T-cell (primary cell): ENCODE results near the gene PAAF1. TPM values are rescaled to one million over a fixed set of nuclear protein-coding genes. Genes with fewer than 3 reads are reported as not detected.

Experiments used
- ATAC-seq, 4 experiments: fragments of 200-7000 bp in 3 of 4; fragments of 150-1000 bp in 1 of 4; cut with Tn5 transposase; replicated peaks in 1 of 4; 1 replicate in 3 of 4; 2 replicates in 1 of 4; pipeline ENCODE4 v1.10.0; 2021; ENCODE audit warnings: moderate library complexity in 3 of 4, mild to moderate bottlenecking in 2 of 4, moderate number of reproducible peaks in 1 of 4
- CTCF ChIA-PET, 2 donors: fragments of 300-600 bp; sonication (Branson Sonifier 250); formaldehyde crosslinking; loops; one replicate each; lab custom pipeline; 2022; ENCODE audit warnings: antibody characterized with exemption in 2 of 2; lab: Charles Lee
- POLR2A ChIA-PET, 2 donors: fragments of 300-600 bp; sonication (Branson Sonifier 250); formaldehyde crosslinking; loops; one replicate each; lab custom pipeline; 2022; ENCODE audit warnings: antibody characterized with exemption in 2 of 2; lab: Charles Lee
- DNase-seq, 35 experiments: peaks; one replicate each; pipeline versions ENCODE4 v3.0.0 to v3.0.0-alpha.2; 2013 to 2023
- H3K27ac ChIP-seq: one replicate; pipeline ENCODE4 v1.5.1; 2013; ENCODE audit warnings: low read length
- H3K27me3 ChIP-seq, 2 experiments: replicated peaks in 1 of 2; 1 replicate in 1 of 2; 2 replicates in 1 of 2; pipeline versions ENCODE4 v1.6.1 to v1.7.0; 2013; ENCODE audit warnings: low read length in 1 of 2, mixed read lengths in 1 of 2; ENCODE audit not compliant: control insufficient read depth in 2 of 2, insufficient read depth in 2 of 2; ENCODE audit errors: extremely low read depth in 1 of 2
- H3K36me3 ChIP-seq, 2 donors: 1 replicate in 1 of 2; 2 replicates in 1 of 2; pipeline versions ENCODE4 v1.6.1 to v1.7.0; 2013; ENCODE audit warnings: low read length in 1 of 2; ENCODE audit not compliant: control insufficient read depth in 2 of 2, insufficient read depth in 1 of 2; ENCODE audit errors: extremely low read depth in 1 of 2
- H3K4me1 ChIP-seq, 2 experiments: 1 replicate in 1 of 2; 2 replicates in 1 of 2; pipeline versions ENCODE4 v1.6.1 to v1.7.0; 2013; ENCODE audit warnings: low read length in 2 of 2, mixed read lengths in 1 of 2; ENCODE audit not compliant: insufficient read depth in 2 of 2, control insufficient read depth in 1 of 2; ENCODE audit errors: extremely low read depth in 1 of 2
- H3K4me3 ChIP-seq, 2 donors: 1 replicate in 1 of 2; 2 replicates in 1 of 2; pipeline versions ENCODE4 v1.5.1 to v1.7.0; 2013; ENCODE audit warnings: mild to moderate bottlenecking in 2 of 2, low read length in 1 of 2, moderate library complexity in 1 of 2; ENCODE audit not compliant: control insufficient read depth in 1 of 2; ENCODE audit errors: extremely low read depth in 1 of 2
- H3K9me3 ChIP-seq: 2 replicates; pipeline ENCODE4 v1.7.0; 2013
- H3K27ac Mint-ChIP-seq, 2 donors: one replicate each; pipeline ENCODE4 v1.8.0; 2020 to 2021; ENCODE audit warnings: mild to moderate bottlenecking in 2 of 2, mixed read lengths in 2 of 2
- H3K27me3 Mint-ChIP-seq, 2 donors: one replicate each; pipeline ENCODE4 v1.8.0; 2021 to 2022; ENCODE audit warnings: mixed read lengths in 2 of 2
- H3K36me3 Mint-ChIP-seq: one replicate; pipeline ENCODE4 v1.8.0; 2021; ENCODE audit warnings: mixed read lengths
- H3K4me1 Mint-ChIP-seq, 3 donors: one replicate each; pipeline ENCODE4 v1.8.0; 2020 to 2022; ENCODE audit warnings: mixed read lengths in 3 of 3, mild to moderate bottlenecking in 1 of 3
- H3K4me3 Mint-ChIP-seq, 3 donors: one replicate each; pipeline ENCODE4 v1.8.0; 2020 to 2022; ENCODE audit warnings: mild to moderate bottlenecking in 3 of 3, mixed read lengths in 3 of 3, moderate library complexity in 3 of 3
- H3K9me3 Mint-ChIP-seq, 3 donors: one replicate each; pipeline ENCODE4 v1.8.0; 2020 to 2022; ENCODE audit warnings: mixed read lengths in 3 of 3
- WGBS: methylation state at CpG from one replicate; pipeline ENCODE4 v1.1.5; 2013; ENCODE audit warnings: missing lambda C conversion rate; ENCODE audit not compliant: insufficient coverage; 5-methylcytosine and 5-hydroxymethylcytosine counted together
- total RNA-seq, 35 experiments: library from RNA in 6 of 35; stranded (reverse) in 6 of 35; fragments of 120-200 nt in 1 of 35; gene quantifications; one replicate each; pipeline versions ENCODE4 v1.2.1 to v1.2.4 and lab custom pipeline; 2013 to 2026

The PAAF1 gene
- total RNA-seq, 5 donors from 2014 or later (not counting 1 experiment from before 2014, with no cell fraction given) = 11.4 to 16.8 (median 14.9) TPM

DNA sequence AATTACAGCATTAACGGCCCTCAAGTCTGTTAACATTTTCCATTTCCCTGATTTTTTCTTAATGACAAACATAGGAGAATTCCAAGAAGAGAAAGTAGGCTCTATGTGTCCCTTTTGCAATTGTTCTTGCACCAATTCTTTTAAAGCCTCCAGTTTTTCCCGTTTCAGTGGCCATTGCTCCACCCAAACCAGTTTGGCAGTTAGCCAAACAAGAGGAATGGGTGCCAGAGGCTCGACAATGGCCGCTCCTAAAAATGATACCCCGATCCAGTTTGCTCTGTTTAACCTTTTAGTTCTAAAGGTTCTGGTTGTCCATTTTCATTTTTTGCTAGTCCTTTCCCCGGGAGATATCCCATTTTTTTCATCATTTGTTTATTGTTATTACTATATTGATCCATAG, 67.3 kb downstream of the PAAF1 start:
- no peak for DNase-seq
- H3K4me3 Mint-ChIP-seq = no peak overlapping the region
- POLR2A ChIA-PET = no interaction called here
- H3K9me3 Mint-ChIP-seq = peaks cover 0 to 5% (median 0%) of the 10 kb centered on the region in 3 donors
- peaks cover 2 to 4% of the 10 kb centered on the region in 2 donors for H3K27me3 Mint-ChIP-seq
- Histone ChIP-seq H3K36me3 (no peaks in the 10 kb centered on the region), H3K4me3 (no peak overlapping the region), H3K27ac (no peak overlapping the region), H3K27me3 (no peaks in the 10 kb centered on the region), H3K9me3 (peaks cover 3% of the 10 kb centered on the region), H3K4me1 (no peaks in the 10 kb centered on the region)
- H3K27ac Mint-ChIP-seq = no peak overlapping the region
- H3K4me1 Mint-ChIP-seq = no peaks in the 10 kb centered on the region
- WGBS = 92% methylated on average over 2 of the region's 6 CpGs
- CTCF ChIA-PET = no interaction called here
- peaks cover 5% of the 10 kb centered on the region for H3K36me3 Mint-ChIP-seq
- no peak for ATAC-seq

DNA sequence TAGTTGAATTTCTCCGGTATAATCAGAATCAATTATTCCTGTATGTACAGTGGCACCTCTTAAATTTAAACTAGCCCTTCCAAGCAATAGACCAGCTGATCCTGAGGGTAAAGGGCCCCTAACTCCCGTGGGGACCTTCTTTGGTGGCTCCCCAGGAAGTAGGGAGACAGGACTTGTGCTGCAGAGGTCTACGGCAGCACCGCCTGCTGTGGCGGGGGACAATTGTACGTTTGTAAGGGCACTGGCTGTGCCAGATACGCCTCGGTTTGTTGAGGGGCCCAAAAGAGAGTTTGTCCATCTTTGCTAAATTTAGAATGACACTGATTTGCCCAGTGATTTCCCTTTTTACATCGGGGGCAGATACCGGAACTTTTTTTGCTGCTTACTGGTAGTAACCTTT, 68.1 kb downstream of the PAAF1 start:
- ATAC-seq (no peak), DNase-seq (no peak)
- no peaks in the 10 kb centered on the region for H3K4me1 ChIP-seq
- H3K27me3 ChIP-seq = no peaks in the 10 kb centered on the region
- CTCF ChIA-PET = no interaction called here
- WGBS = 83% methylated on average over 9 of the region's 10 CpGs
- H3K36me3 ChIP-seq = no peaks in the 10 kb centered on the region
- peaks cover 5% of the 10 kb centered on the region for H3K36me3 Mint-ChIP-seq
- H3K27me3 Mint-ChIP-seq = peaks cover 2 to 4% of the 10 kb centered on the region in 2 donors
- H3K27ac Mint-ChIP-seq = no peak overlapping the region
- no peak overlapping the region for H3K4me3 ChIP-seq
- H3K9me3 ChIP-seq = peaks cover 3% of the 10 kb centered on the region
- H3K4me1 Mint-ChIP-seq = no peaks in the 10 kb centered on the region
- no peak overlapping the region for H3K27ac ChIP-seq
- POLR2A ChIA-PET = no interaction called here
- no peak overlapping the region for H3K4me3 Mint-ChIP-seq
- H3K9me3 Mint-ChIP-seq = peaks cover 0 to 5% (median 0%) of the 10 kb centered on the region in 3 donors

DNA sequence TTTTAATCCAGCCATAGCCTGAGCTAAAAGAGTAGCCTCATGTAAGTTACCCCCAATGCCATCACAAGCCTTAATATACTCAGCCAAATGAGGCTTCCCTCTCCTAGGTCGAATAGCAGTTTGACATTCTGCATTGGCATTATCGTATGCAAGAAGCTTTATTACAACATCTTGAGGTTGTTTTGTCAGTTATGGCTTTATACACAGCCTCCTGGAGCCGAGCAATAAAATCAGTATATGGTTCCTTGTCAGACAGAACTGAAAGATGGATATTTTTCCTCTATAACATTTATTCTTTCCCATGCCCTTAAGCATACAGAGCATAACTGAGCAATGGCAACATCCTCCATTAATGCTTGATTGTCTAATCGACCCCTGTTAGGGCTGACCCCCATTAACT, 68.6 kb downstream of the PAAF1 start:
- no peak for DNase-seq
- Mint-ChIP-seq H3K36me3 (peaks cover 5% of the 10 kb centered on the region), H3K4me1 (no peaks in the 10 kb centered on the region), H3K27me3 (peaks cover 2 to 4% of the 10 kb centered on the region in 2 donors), H3K9me3 (peaks cover 0 to 5% (median 0%) of the 10 kb centered on the region in 3 donors), H3K27ac (no peak overlapping the region), H3K4me3 (no peak overlapping the region)
- 100% methylated on average over 1 of the region's 4 CpGs for WGBS
- H3K27ac ChIP-seq = no peak overlapping the region
- H3K27me3 ChIP-seq = no peaks in the 10 kb centered on the region
- H3K9me3 ChIP-seq = peaks cover 3% of the 10 kb centered on the region
- CTCF ChIA-PET = no interaction called here
- no peaks in the 10 kb centered on the region for H3K4me1 ChIP-seq
- POLR2A ChIA-PET = no interaction called here
- no peaks in the 10 kb centered on the region for H3K36me3 ChIP-seq
- ATAC-seq = no peak
- no peak overlapping the region for H3K4me3 ChIP-seq

DNA sequence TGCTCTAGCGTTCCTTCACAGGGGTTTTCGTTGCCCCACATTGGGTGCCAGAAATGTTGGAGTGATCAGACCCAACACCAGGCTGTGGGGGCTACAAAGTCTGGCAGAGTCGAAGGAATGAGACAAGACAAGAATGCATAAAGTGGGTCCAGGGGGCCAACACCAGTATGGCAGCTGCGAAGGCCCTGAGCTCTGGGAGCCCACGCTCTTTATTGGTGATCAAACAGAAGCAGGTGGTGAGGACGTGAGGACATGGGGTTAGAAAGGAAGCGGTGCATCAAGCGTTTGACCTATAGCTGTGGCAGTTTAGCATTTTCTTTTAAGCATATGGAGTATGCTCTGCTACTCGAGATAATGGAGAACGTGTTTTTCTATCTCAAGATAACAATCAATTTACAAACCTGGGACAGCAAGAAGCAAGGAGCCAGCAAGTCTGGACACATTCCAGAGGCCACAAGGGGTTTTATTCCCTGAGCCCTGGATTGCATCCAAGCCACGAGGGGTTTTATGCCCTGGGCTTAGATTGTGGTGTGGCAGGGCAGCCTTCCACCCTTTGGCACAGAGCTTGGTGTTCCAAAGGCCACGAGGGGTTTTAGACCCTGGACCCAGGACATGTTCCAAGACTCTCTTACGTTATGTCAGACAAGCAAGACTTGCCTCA, 70.1 kb downstream of the PAAF1 start:
- Histone ChIP-seq H3K4me3 (no peak overlapping the region), H3K4me1 (no peaks in the 10 kb centered on the region), H3K27ac (no peak overlapping the region), H3K36me3 (no peaks in the 10 kb centered on the region), H3K9me3 (no peaks in the 10 kb centered on the region), H3K27me3 (no peaks in the 10 kb centered on the region)
- ChIA-PET CTCF (no interaction called here), POLR2A (no interaction called here)
- H3K4me3 Mint-ChIP-seq = no peak overlapping the region
- no peak for DNase-seq
- H3K27ac Mint-ChIP-seq = no peak overlapping the region
- H3K27me3 Mint-ChIP-seq = peaks cover 2 to 4% of the 10 kb centered on the region in 2 donors
- WGBS = 82% methylated on average over 6 of the region's 13 CpGs
- H3K36me3 Mint-ChIP-seq = no peaks in the 10 kb centered on the region
- no peaks in the 10 kb centered on the region for H3K9me3 Mint-ChIP-seq
- no peaks in the 10 kb centered on the region for H3K4me1 Mint-ChIP-seq
- ATAC-seq = no peak

DNA sequence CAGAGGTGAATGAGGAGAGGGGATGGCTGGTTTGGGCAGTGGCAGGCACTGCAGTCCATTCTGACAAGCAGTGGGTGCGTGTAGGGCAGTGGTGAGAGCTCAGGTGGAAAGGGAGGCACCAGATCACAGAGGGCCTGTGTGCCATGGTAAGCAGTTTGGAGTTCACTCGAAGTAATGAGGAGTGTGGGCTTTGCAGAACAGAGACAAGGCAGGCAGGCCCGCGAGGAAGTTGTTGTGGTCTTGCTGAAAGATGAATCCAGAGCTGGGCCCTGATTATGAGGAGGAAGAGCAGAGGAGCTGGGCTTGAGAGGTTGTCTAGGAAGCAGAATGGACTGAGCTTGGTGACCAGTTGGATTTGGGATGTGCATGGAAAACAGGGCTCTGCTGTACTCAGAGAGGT, 72.4 kb downstream of the PAAF1 start:
- H3K27me3 Mint-ChIP-seq = peaks cover 2 to 4% of the 10 kb centered on the region in 2 donors
- no peak overlapping the region for H3K27ac Mint-ChIP-seq
- Histone ChIP-seq H3K4me3 (no peak overlapping the region), H3K27me3 (no peaks in the 10 kb centered on the region), H3K4me1 (no peaks in the 10 kb centered on the region), H3K9me3 (no peaks in the 10 kb centered on the region), H3K27ac (no peak overlapping the region), H3K36me3 (no peaks in the 10 kb centered on the region)
- no peak overlapping the region for H3K4me3 Mint-ChIP-seq
- no peak for ATAC-seq
- no peaks in the 10 kb centered on the region for H3K36me3 Mint-ChIP-seq
- POLR2A ChIA-PET = no interaction called here
- H3K9me3 Mint-ChIP-seq = no peaks in the 10 kb centered on the region
- CTCF ChIA-PET = no interaction called here
- DNase-seq = no peak
- WGBS = 42% methylated on average over 4 of the region's 4 CpGs
- no peaks in the 10 kb centered on the region for H3K4me1 Mint-ChIP-seq

DNA sequence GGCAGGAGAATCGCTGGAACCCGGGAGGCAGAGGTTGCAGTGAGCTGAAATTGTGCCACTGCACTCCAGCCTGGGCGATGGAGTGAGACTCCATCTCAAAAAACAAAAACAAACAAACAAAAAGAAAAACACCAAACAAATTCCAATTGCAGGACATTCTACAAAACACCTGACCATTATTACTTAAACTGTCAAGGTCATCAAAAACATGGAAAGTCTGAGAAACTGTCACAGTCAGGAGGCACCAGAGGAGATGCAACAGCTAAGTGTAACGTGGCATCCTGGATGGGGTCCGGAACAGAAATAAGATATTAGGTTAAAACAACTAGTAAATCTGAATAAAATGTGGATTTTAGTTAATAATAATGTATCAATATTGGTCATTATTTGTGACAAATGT, 73.1 kb downstream of the PAAF1 start:
- H3K27me3 ChIP-seq = no peaks in the 10 kb centered on the region
- H3K27me3 Mint-ChIP-seq = peaks cover 2 to 4% of the 10 kb centered on the region in 2 donors
- CTCF ChIA-PET = no interaction called here
- H3K4me3 ChIP-seq = no peak overlapping the region
- H3K27ac Mint-ChIP-seq = no peak overlapping the region
- no peaks in the 10 kb centered on the region for H3K36me3 ChIP-seq
- H3K4me1 ChIP-seq = no peaks in the 10 kb centered on the region
- H3K4me3 Mint-ChIP-seq = no peak overlapping the region
- ATAC-seq (no peak), DNase-seq (no peak)
- no peaks in the 10 kb centered on the region for H3K36me3 Mint-ChIP-seq
- 92% methylated on average over 2 of the region's 5 CpGs for WGBS
- H3K27ac ChIP-seq = no peak overlapping the region
- H3K9me3 Mint-ChIP-seq = no peaks in the 10 kb centered on the region
- POLR2A ChIA-PET = no interaction called here
- H3K9me3 ChIP-seq = no peaks in the 10 kb centered on the region
- H3K4me1 Mint-ChIP-seq = no peaks in the 10 kb centered on the region
